Keratinocyte (primary cell): ENCODE measurements around the gene IL17A. TPM values are rescaled to one million over a fixed set of nuclear protein-coding genes. Genes with fewer than 3 reads are reported as not detected.

Experiments used
- DNase-seq: peaks from one replicate; pipeline ENCODE4 v3.0.0-alpha.2; 2011; ENCODE audit warnings: low read depth, missing footprints, low spot score
- FAIRE-seq: peaks from 2 replicates; lab custom pipeline; 2011; peaks lifted over from hg19 to GRCh38; lab: Jason Lieb, UNC
- H2AFZ ChIP-seq: 2 replicates; pipeline ENCODE4 v1.6.0; 2012; ENCODE audit warnings: low read length, control low read depth, inconsistent platforms; ENCODE audit not compliant: control insufficient read depth
- H3K27ac ChIP-seq: 2 replicates; pipeline ENCODE4 v1.5.1; 2011; ENCODE audit warnings: low read length; ENCODE audit not compliant: control insufficient read depth, insufficient read depth
- H3K27me3 ChIP-seq: 3 replicates; pipeline ENCODE4 v1.6.0; 2011; ENCODE audit warnings: low read length; ENCODE audit not compliant: control insufficient read depth, insufficient read depth; ENCODE audit errors: extremely low read depth
- H3K36me3 ChIP-seq, 2 experiments: 2 replicates in 1 of 2; 3 replicates in 1 of 2; pipeline ENCODE4 v1.5.1; 2011; ENCODE audit warnings: low read length in 2 of 2, mild to moderate bottlenecking in 1 of 2; ENCODE audit not compliant: control insufficient read depth in 2 of 2, insufficient read depth in 2 of 2; ENCODE audit errors: extremely low read depth in 1 of 2
- H3K4me1 ChIP-seq: 3 replicates; pipeline ENCODE4 v1.5.1; 2011; ENCODE audit warnings: low read length; ENCODE audit not compliant: control insufficient read depth, insufficient read depth; ENCODE audit errors: extremely low read depth
- H3K4me2 ChIP-seq: 3 replicates; pipeline ENCODE4 v1.6.0; 2011; ENCODE audit warnings: low read depth, low read length; ENCODE audit not compliant: control insufficient read depth, insufficient read depth; ENCODE audit errors: extremely low read depth
- H3K4me3 ChIP-seq, 3 experiments: fragments of 200-600 bp in 1 of 3; sonication (generic) in 1 of 3; 2 replicates in 2 of 3; 3 replicates in 1 of 3; pipeline ENCODE4 v1.5.1; 2011 to 2016; ENCODE audit warnings: low read length in 3 of 3, mild to moderate bottlenecking in 3 of 3, control low read depth in 2 of 3, inconsistent platforms in 1 of 3, low read depth in 1 of 3, mixed read lengths in 1 of 3, mixed run types in 1 of 3, moderate library complexity in 1 of 3; ENCODE audit not compliant: control insufficient read depth in 2 of 3, insufficient read depth in 2 of 3; ENCODE audit errors: extremely low read depth in 1 of 3
- H3K79me2 ChIP-seq: 2 replicates; pipeline ENCODE4 v1.6.0; 2012; ENCODE audit warnings: low read length; ENCODE audit not compliant: control insufficient read depth, insufficient read depth
- H3K9ac ChIP-seq: 3 replicates; pipeline ENCODE4 v1.6.0; 2011; ENCODE audit warnings: low read length; ENCODE audit not compliant: control insufficient read depth, insufficient read depth; ENCODE audit errors: extremely low read depth
- H3K9me1 ChIP-seq: 3 replicates; pipeline ENCODE4 v1.6.0; 2011; ENCODE audit warnings: low read length; ENCODE audit not compliant: control insufficient read depth, insufficient read depth; ENCODE audit errors: extremely low read depth
- H3K9me3 ChIP-seq: 2 replicates; pipeline ENCODE4 v1.5.1; 2012; ENCODE audit warnings: low read depth, low read length; ENCODE audit not compliant: control insufficient read depth
- H4K20me1 ChIP-seq: 3 replicates; pipeline ENCODE4 v1.6.0; 2011; ENCODE audit warnings: low read length; ENCODE audit not compliant: control insufficient read depth, insufficient read depth; ENCODE audit errors: extremely low read depth
- EZH2 ChIP-seq: IDR thresholded peaks from one replicate; pipeline ENCODE4 v1.6.1; 2012; ENCODE audit warnings: inconsistent platforms, mild to moderate bottlenecking, low read length, moderate library complexity
- dilution Hi-C: fragments of 300-500 bp; cut with MboI; formaldehyde crosslinking; loops from one replicate; pipeline ENCODE4 v1.7.0; 2020; ENCODE audit warnings: low sequenced_read_pairs; ENCODE audit not compliant: extremely low pct_ligation_motif_present
- polyA plus RNA-seq, 5 experiments: library from polyadenylated mRNA; depleted of rRNA in 3 of 5; stranded (reverse) in 3 of 5; stranded (forward) in 1 of 5; unstranded in 1 of 5; fragments of >200 nt; gene quantifications; 1 replicate in 1 of 5; 2 replicates in 3 of 5; 3 replicates in 1 of 5; pipeline versions ENCODE4 v1.2.1 to v1.2.3, GENCODE V29; 2011 to 2012; ENCODE audit warnings: missing spikeins in 2 of 5, low read depth in 1 of 5, low replicate concordance in 1 of 5
- TF ChIP-seq, protein P1 (sequence below), 3 experiments: IDR thresholded peaks in 1 of 3; conservative IDR thresholded peaks in 1 of 3; optimal IDR thresholded peaks in 1 of 3; 2 replicates in 2 of 3; 3 replicates in 1 of 3; pipeline versions ENCODE3 to v1.5.1; 2011; ENCODE audit warnings: low read length in 3 of 3, mild to moderate bottlenecking in 3 of 3, moderate library complexity in 2 of 3, control low read depth in 1 of 3, inconsistent platforms in 1 of 3; ENCODE audit not compliant: insufficient read depth in 2 of 3; ENCODE audit errors: extremely low read depth in 1 of 3

IL17A gene
- polyA plus RNA-seq, 1 donor (not counting 4 experiments of a cell fraction or from before 2014, with no cell fraction given) = not detected

DNA sequence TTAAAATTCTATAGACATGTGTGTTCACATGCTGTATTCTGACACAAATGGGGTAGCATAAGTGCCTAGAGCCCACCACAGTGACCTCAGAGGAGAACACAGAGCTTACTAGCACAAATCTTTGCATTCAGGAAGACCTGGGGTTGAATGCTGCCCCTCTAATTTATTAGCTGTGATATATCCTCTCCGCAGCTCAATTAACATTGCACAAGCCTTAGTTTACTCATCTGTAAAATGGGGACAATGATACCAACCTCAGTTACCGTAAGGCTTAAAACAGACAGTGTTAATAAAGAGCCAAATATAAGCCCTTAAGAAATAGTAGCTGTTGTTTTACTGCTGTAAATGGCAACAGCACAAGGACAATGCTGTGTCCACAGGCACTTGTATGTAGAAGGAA, 36.2 kb upstream of the IL17A start:
- Histone ChIP-seq H3K4me2 (no peak overlapping the region), H3K36me3 (no peaks in the 10 kb centered on the region), H2AFZ (no peak overlapping the region), H3K79me2 (no peaks in the 10 kb centered on the region), H4K20me1 (no peaks in the 10 kb centered on the region), H3K27me3 (no peaks in the 10 kb centered on the region), H3K9me1 (no peaks in the 10 kb centered on the region), H3K9ac (no peak overlapping the region), H3K4me3 (no peak overlapping the region), H3K4me1 (peaks cover 7% of the 10 kb centered on the region), H3K27ac (no peak overlapping the region), H3K9me3 (no peaks in the 10 kb centered on the region)
- no peak for DNase-seq
- FAIRE-seq = no peak
- dilution Hi-C loops = no loop called here
- TF ChIP-seq, protein P1, sequence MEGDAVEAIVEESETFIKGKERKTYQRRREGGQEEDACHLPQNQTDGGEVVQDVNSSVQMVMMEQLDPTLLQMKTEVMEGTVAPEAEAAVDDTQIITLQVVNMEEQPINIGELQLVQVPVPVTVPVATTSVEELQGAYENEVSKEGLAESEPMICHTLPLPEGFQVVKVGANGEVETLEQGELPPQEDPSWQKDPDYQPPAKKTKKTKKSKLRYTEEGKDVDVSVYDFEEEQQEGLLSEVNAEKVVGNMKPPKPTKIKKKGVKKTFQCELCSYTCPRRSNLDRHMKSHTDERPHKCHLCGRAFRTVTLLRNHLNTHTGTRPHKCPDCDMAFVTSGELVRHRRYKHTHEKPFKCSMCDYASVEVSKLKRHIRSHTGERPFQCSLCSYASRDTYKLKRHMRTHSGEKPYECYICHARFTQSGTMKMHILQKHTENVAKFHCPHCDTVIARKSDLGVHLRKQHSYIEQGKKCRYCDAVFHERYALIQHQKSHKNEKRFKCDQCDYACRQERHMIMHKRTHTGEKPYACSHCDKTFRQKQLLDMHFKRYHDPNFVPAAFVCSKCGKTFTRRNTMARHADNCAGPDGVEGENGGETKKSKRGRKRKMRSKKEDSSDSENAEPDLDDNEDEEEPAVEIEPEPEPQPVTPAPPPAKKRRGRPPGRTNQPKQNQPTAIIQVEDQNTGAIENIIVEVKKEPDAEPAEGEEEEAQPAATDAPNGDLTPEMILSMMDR (optimal IDR thresholded peaks at IDR 0.05 in 1 of 3, IDR thresholded peaks at IDR 0.05 in 1 of 3, conservative IDR thresholded peaks at IDR 0.05 in 1 of 3; ENCODE audit: extremely low read depth in 1 of 3, insufficient read depth in 2 of 3, low read length in 3 of 3) = no peak
- no peak for TF ChIP-seq EZH2

DNA sequence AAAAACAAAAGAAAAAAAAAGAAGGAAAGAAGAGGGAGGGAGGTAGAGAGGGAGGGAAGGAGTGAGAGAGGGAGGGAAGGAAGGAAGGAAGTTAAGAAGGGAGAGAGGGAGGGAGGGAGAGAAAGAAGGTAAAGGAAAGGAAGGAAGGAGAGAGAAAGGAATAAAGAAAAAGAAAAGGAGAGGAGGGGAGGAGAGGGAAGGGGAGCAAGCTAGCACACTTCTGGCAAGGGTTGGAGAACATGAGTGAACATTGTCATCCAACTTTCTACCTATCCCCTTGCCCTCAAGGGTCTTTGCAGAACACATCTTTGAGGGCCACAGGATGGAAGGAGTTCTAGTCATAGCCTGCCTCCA, 34.1 kb upstream of the IL17A start:
- DNase-seq = no peak

More for the DNA sequence above, 34.1 kb upstream of the IL17A start:
- H3K4me3 ChIP-seq = no peak overlapping the region
- H3K27me3 ChIP-seq = no peaks in the 10 kb centered on the region
- H3K79me2 ChIP-seq = no peaks in the 10 kb centered on the region
- no peaks in the 10 kb centered on the region for H3K36me3 ChIP-seq
- dilution Hi-C loops = no loop called here
- H2AFZ ChIP-seq = no peak overlapping the region
- no peak overlapping the region for H3K9ac ChIP-seq
- no peaks in the 10 kb centered on the region for H3K9me1 ChIP-seq
- peaks cover 21% of the 10 kb centered on the region for H3K4me1 ChIP-seq
- H3K27ac ChIP-seq = no peak overlapping the region
- TF ChIP-seq, protein P1 (optimal IDR thresholded peaks at IDR 0.05 in 1 of 3, IDR thresholded peaks at IDR 0.05 in 1 of 3, conservative IDR thresholded peaks at IDR 0.05 in 1 of 3; ENCODE audit: extremely low read depth in 1 of 3, insufficient read depth in 2 of 3, low read length in 3 of 3) = no peak
- no peak for TF ChIP-seq EZH2
- H4K20me1 ChIP-seq = no peaks in the 10 kb centered on the region
- no peaks in the 10 kb centered on the region for H3K9me3 ChIP-seq
- FAIRE-seq = no peak
- H3K4me2 ChIP-seq = no peak overlapping the region
